ENCODE results near the gene GIMAP4.

DNA sequence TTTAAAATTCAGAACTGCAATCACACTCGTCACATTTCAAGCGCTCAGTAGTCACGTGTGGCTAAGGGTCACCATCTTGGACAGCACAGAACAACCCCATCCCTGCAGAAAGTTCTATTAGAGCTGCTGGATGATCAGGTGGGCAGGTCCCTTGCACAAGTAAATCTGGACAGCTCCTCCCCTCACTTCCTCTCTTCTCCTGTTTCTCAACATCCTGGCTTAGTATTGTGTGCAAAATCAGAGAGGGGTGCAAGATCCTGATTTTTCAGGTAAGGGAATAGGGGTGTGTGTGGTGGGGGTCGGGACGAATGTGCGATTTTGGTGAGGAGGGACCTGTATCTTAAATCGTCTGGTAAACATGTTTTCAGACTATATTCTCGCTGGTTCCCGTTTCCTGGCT lies at the start of gene GIMAP4:
- TF ChIP-seq, protein P1, sequence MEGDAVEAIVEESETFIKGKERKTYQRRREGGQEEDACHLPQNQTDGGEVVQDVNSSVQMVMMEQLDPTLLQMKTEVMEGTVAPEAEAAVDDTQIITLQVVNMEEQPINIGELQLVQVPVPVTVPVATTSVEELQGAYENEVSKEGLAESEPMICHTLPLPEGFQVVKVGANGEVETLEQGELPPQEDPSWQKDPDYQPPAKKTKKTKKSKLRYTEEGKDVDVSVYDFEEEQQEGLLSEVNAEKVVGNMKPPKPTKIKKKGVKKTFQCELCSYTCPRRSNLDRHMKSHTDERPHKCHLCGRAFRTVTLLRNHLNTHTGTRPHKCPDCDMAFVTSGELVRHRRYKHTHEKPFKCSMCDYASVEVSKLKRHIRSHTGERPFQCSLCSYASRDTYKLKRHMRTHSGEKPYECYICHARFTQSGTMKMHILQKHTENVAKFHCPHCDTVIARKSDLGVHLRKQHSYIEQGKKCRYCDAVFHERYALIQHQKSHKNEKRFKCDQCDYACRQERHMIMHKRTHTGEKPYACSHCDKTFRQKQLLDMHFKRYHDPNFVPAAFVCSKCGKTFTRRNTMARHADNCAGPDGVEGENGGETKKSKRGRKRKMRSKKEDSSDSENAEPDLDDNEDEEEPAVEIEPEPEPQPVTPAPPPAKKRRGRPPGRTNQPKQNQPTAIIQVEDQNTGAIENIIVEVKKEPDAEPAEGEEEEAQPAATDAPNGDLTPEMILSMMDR (IDR thresholded peaks at IDR 0.05; ENCODE audit: low read depth, low read length): no peak
- no peak for TF ChIP-seq POLR2A (IDR thresholded peaks at IDR 0.05; ENCODE audit: extremely low read depth, insufficient read length)
- TF ChIP-seq, protein P2, sequence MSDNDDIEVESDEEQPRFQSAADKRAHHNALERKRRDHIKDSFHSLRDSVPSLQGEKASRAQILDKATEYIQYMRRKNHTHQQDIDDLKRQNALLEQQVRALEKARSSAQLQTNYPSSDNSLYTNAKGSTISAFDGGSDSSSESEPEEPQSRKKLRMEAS (IDR thresholded peaks at IDR 0.05; ENCODE audit: low read depth, low read length): no peak

Measured in NB4 (cell line).